Endodermal cell (in vitro differentiated cells): ENCODE data around the gene TUBB3. TPM values are rescaled to one million over a fixed set of nuclear protein-coding genes. Genes with fewer than 3 reads are reported as not detected.

Experiments
- DNase-seq: peaks from one replicate; pipeline ENCODE4 v3.0.0-alpha.2; 2017
- H3K27ac ChIP-seq: 2 replicates; pipeline ENCODE4 v1.5.1; 2013; ENCODE audit warnings: mild to moderate bottlenecking, low read depth, low read length, moderate library complexity
- H3K27me3 ChIP-seq: 2 replicates; pipeline ENCODE4 v1.6.1; 2013; ENCODE audit warnings: mild to moderate bottlenecking, low read length, moderate library complexity; ENCODE audit not compliant: insufficient read depth, control insufficient read depth, poor library complexity, severe bottlenecking
- H3K36me3 ChIP-seq: 2 replicates; pipeline ENCODE4 v1.7.0; 2013; ENCODE audit warnings: mild to moderate bottlenecking, low read length, moderate library complexity; ENCODE audit not compliant: control insufficient read depth, insufficient read depth
- H3K4me1 ChIP-seq: one replicate; pipeline ENCODE4 v1.7.0; 2013; ENCODE audit warnings: low read length; ENCODE audit not compliant: control insufficient read depth, insufficient read depth
- H3K4me3 ChIP-seq: 2 replicates; pipeline ENCODE4 v1.5.1; 2013; ENCODE audit warnings: mild to moderate bottlenecking, low read length, moderate library complexity
- H3K9ac ChIP-seq: 2 replicates; pipeline ENCODE4 v1.6.1; 2013; ENCODE audit warnings: mild to moderate bottlenecking, low read length, moderate library complexity; ENCODE audit not compliant: poor library complexity, severe bottlenecking; ENCODE audit errors: extremely low read depth
- H3K9me3 ChIP-seq: 2 replicates; pipeline ENCODE4 v1.6.1; 2013; ENCODE audit warnings: mild to moderate bottlenecking, low read length, moderate library complexity; ENCODE audit not compliant: control insufficient read depth
- H3K27ac Mint-ChIP-seq: 2 replicates; pipeline ENCODE4 v1.8.0; 2020; ENCODE audit warnings: mixed read lengths
- H3K27me3 Mint-ChIP-seq: 2 replicates; pipeline ENCODE4 v1.8.0; 2021; ENCODE audit warnings: mild to moderate bottlenecking, mixed read lengths; ENCODE audit not compliant: insufficient read depth
- H3K36me3 Mint-ChIP-seq: 2 replicates; pipeline ENCODE4 v1.8.0; 2020; ENCODE audit warnings: low read depth, mixed read lengths
- H3K4me1 Mint-ChIP-seq: 2 replicates; pipeline ENCODE4 v1.8.0; 2020; ENCODE audit warnings: mixed read lengths
- H3K4me3 Mint-ChIP-seq: 2 replicates; pipeline ENCODE4 v1.8.0; 2020; ENCODE audit warnings: mild to moderate bottlenecking, moderate library complexity, mixed read lengths
- H3K9me3 Mint-ChIP-seq: 2 replicates; pipeline ENCODE4 v1.8.0; 2020; ENCODE audit warnings: mild to moderate bottlenecking, mixed read lengths
- CTCF ChIP-seq: fragments of 200-600 bp; sonication (generic); conservative IDR thresholded peaks from 2 replicates; pipeline ENCODE4 v1.5.0; 2021; ENCODE audit warnings: antibody characterized with exemption, mild to moderate bottlenecking
- WGBS, 2 experiments: methylation state at CpG; one replicate each; pipeline versions ENCODE4 v1.1.5 to v1.1.7; 2013; ENCODE audit warnings: missing lambda C conversion rate in 2 of 2, mixed read lengths in 1 of 2; ENCODE audit not compliant: insufficient coverage in 1 of 2, insufficient read length in 1 of 2; 5-methylcytosine and 5-hydroxymethylcytosine counted together
- total RNA-seq, 2 donors: library from RNA; stranded (reverse); fragmentation: NEBNext Ultra II Directional in 1 of 2; extraction: Animal tissue kit (Norgen Biotek cat#: 25700) in 1 of 2; gene quantifications; 2 replicates in 1 of 2; 3 replicates in 1 of 2; pipeline ENCODE4 v1.2.1, GENCODE V29; 2021

The TUBB3 gene
- total RNA-seq, 2 donors from 2014 or later: 109 to 140 TPM

GRCh38 chr16:89911375-89911774 lies 11.8 kb upstream of the TUBB3 start:
- H3K9me3 Mint-ChIP-seq: peaks cover 15% of the 10 kb centered on the region
- DNase-seq: no peak
- no peaks in the 10 kb centered on the region for H3K27me3 Mint-ChIP-seq

GRCh38 chr16:89912143-89912542 lies 11.0 kb upstream of the TUBB3 start:
- H3K4me3 Mint-ChIP-seq: no peak overlapping the region
- no peak overlapping the region for H3K27ac ChIP-seq
- H3K4me1 ChIP-seq: no peaks in the 10 kb centered on the region
- H3K4me1 Mint-ChIP-seq: peaks cover 2% of the 10 kb centered on the region
- H3K9ac ChIP-seq: no peak overlapping the region
- H3K36me3 ChIP-seq: peaks cover 41% of the 10 kb centered on the region
- H3K27me3 Mint-ChIP-seq: no peaks in the 10 kb centered on the region
- peaks cover 33% of the 10 kb centered on the region for H3K36me3 Mint-ChIP-seq
- no peaks in the 10 kb centered on the region for H3K27me3 ChIP-seq
- no peak overlapping the region for H3K27ac Mint-ChIP-seq
- no peak overlapping the region for H3K4me3 ChIP-seq
- H3K9me3 ChIP-seq: peaks cover 8% of the 10 kb centered on the region
- peaks cover 8% of the 10 kb centered on the region for H3K9me3 Mint-ChIP-seq
- TF ChIP-seq CTCF: no peak
- no peak for DNase-seq
- WGBS, 2 experiments: 93 to 95% methylated on average over 13 of the region's 13 CpGs

More at GRCh38 chr16:89911375-89911774, 11.8 kb upstream of the TUBB3 start:
- no peak overlapping the region for H3K4me3 ChIP-seq
- H3K9ac ChIP-seq: no peak overlapping the region
- H3K4me1 Mint-ChIP-seq: peaks cover 2% of the 10 kb centered on the region
- no peaks in the 10 kb centered on the region for H3K27me3 ChIP-seq
- H3K4me1 ChIP-seq: no peaks in the 10 kb centered on the region
- WGBS, 2 experiments: 91 to 97% methylated on average over 9 to 14 of the region's 14 CpGs
- H3K9me3 ChIP-seq: peaks cover 15% of the 10 kb centered on the region
- H3K36me3 ChIP-seq: peaks cover 48% of the 10 kb centered on the region
- no peak overlapping the region for H3K27ac ChIP-seq
- H3K27ac Mint-ChIP-seq: no peak overlapping the region
- no peak for TF ChIP-seq CTCF
- no peak overlapping the region for H3K4me3 Mint-ChIP-seq
- H3K36me3 Mint-ChIP-seq: peaks cover 40% of the 10 kb centered on the region

- no peaks in the 10 kb centered on the region for H3K4me1 ChIP-seq
- H3K27me3 Mint-ChIP-seq: no peaks in the 10 kb centered on the region
- peaks cover 32% of the 10 kb centered on the region for H3K36me3 Mint-ChIP-seq
- no peak overlapping the region for H3K4me3 ChIP-seq
- no peak overlapping the region for H3K9ac ChIP-seq
- TF ChIP-seq CTCF: no peak
- peaks cover 8% of the 10 kb centered on the region for H3K9me3 Mint-ChIP-seq
- WGBS, 2 experiments: 94 to 95% methylated on average over 14 of the region's 14 CpGs
- no peak overlapping the region for H3K27ac Mint-ChIP-seq
- DNase-seq: no peak
- no peak overlapping the region for H3K27ac ChIP-seq
- peaks cover 40% of the 10 kb centered on the region for H3K36me3 ChIP-seq
- H3K4me3 Mint-ChIP-seq: no peak overlapping the region
- H3K27me3 ChIP-seq: no peaks in the 10 kb centered on the region
- H3K9me3 ChIP-seq: peaks cover 8% of the 10 kb centered on the region
- H3K4me1 Mint-ChIP-seq: peaks cover 2% of the 10 kb centered on the region
These were observed 10.5 kb upstream of the TUBB3 start for GRCh38 chr16:89912627-89913026.
